Measurements from ENCODE around the gene PRPF18.

PRPF18 gene

GRCh38 chr10:13649844-13650520 lies 63.2 kb downstream of the PRPF18 start:
- no peak overlapping the region for H3K4me3 ChIP-seq (replicated peaks; ENCODE audit: low read depth, low read length)
- DNase-seq (ENCODE audit: extremely low read depth, low read depth), result no peak

GRCh38 chr10:13650961-13651360 lies 64.2 kb downstream of the PRPF18 start:
- no peak for TF ChIP-seq CTCF (IDR thresholded peaks at IDR 0.05; ENCODE audit: low read depth, low read length, missing control alignments)
- no peak for DNase-seq (ENCODE audit: extremely low read depth, low read depth)
- no peak overlapping the region for H3K4me3 ChIP-seq (replicated peaks; ENCODE audit: low read depth, low read length)

More at GRCh38 chr10:13649844-13650520, 63.2 kb downstream of the PRPF18 start:
- no peak for TF ChIP-seq CTCF (IDR thresholded peaks at IDR 0.05; ENCODE audit: low read depth, low read length, missing control alignments)

- DNase-seq (ENCODE audit: extremely low read depth, low read depth), result no peak
- TF ChIP-seq CTCF (IDR thresholded peaks at IDR 0.05; ENCODE audit: low read depth, low read length, missing control alignments), result no peak
These were observed 65.4 kb downstream of the PRPF18 start for GRCh38 chr10:13651969-13652720.

GRCh38 chr10:13652860-13653259 lies 66.1 kb downstream of the PRPF18 start:
- H3K4me3 ChIP-seq (replicated peaks; ENCODE audit: low read depth, low read length), result no peak overlapping the region

More at GRCh38 chr10:13651969-13652720, 65.4 kb downstream of the PRPF18 start:
- no peak overlapping the region for H3K4me3 ChIP-seq (replicated peaks; ENCODE audit: low read depth, low read length)

GRCh38 chr10:13654118-13654830 lies 67.5 kb downstream of the PRPF18 start:
- TF ChIP-seq CTCF (IDR thresholded peaks at IDR 0.05; ENCODE audit: low read depth, low read length, missing control alignments), result no peak
- H3K4me3 ChIP-seq (replicated peaks; ENCODE audit: low read depth, low read length), result no peak overlapping the region
- no peak for DNase-seq (ENCODE audit: extremely low read depth, low read depth)

More at GRCh38 chr10:13652860-13653259, 66.1 kb downstream of the PRPF18 start:
- no peak for TF ChIP-seq CTCF (IDR thresholded peaks at IDR 0.05; ENCODE audit: low read depth, low read length, missing control alignments)
- DNase-seq (ENCODE audit: extremely low read depth, low read depth), result no peak

GRCh38 chr10:13654846-13655245 lies 68.1 kb downstream of the PRPF18 start:
- TF ChIP-seq CTCF (IDR thresholded peaks at IDR 0.05; ENCODE audit: low read depth, low read length, missing control alignments), result no peak
- no peak overlapping the region for H3K4me3 ChIP-seq (replicated peaks; ENCODE audit: low read depth, low read length)
- no peak for DNase-seq (ENCODE audit: extremely low read depth, low read depth)

Data from HFF-Myc (cell line).